Activated CD8-positive, alpha-beta T cell treated with anti-CD3 and anti-CD28 coated beads for 36 hours (primary cell): Measurements from ENCODE around the gene CASP8. TPM values are rescaled to one million over a fixed set of nuclear protein-coding genes. Genes with fewer than 3 reads are reported as not detected.

Experiments used
- ATAC-seq: fragments of 200-7000 bp; cut with Tn5 transposase; one replicate; pipeline ENCODE4 v1.10.0; 2021; ENCODE audit warnings: mild to moderate bottlenecking, moderate library complexity
- CTCF ChIA-PET: fragments of 350-600 bp; sonication (Branson Sonifier 250); formaldehyde crosslinking; loops from one replicate; lab custom pipeline; 2021; ENCODE audit warnings: antibody characterized with exemption; lab: Charles Lee
- POLR2A ChIA-PET: fragments of 350-600 bp; sonication (Branson Sonifier 250); formaldehyde crosslinking; loops from one replicate; lab custom pipeline; 2021; ENCODE audit warnings: antibody characterized with exemption; lab: Charles Lee
- DNase-seq: peaks from one replicate; pipeline ENCODE4 v3.0.0-alpha.2; 2020
- H3K27ac Mint-ChIP-seq: one replicate; pipeline ENCODE4 v1.8.0; 2021; ENCODE audit warnings: mild to moderate bottlenecking, mixed read lengths
- H3K27me3 Mint-ChIP-seq: one replicate; pipeline ENCODE4 v1.8.0; 2021; ENCODE audit warnings: mixed read lengths
- H3K36me3 Mint-ChIP-seq: one replicate; pipeline ENCODE4 v1.8.0; 2021; ENCODE audit warnings: low read depth, mixed read lengths
- H3K4me1 Mint-ChIP-seq: one replicate; pipeline ENCODE4 v1.8.0; 2021; ENCODE audit warnings: low read depth, mixed read lengths
- H3K4me3 Mint-ChIP-seq: one replicate; pipeline ENCODE4 v1.8.0; 2021; ENCODE audit warnings: mild to moderate bottlenecking, moderate library complexity, mixed read lengths
- H3K9me3 Mint-ChIP-seq: one replicate; pipeline ENCODE4 v1.8.0; 2021; ENCODE audit warnings: mixed read lengths
- CTCF ChIP-seq: fragments of 200-600 bp; IDR thresholded peaks from one replicate; pipeline ENCODE4 v1.8.0; 2022; ENCODE audit warnings: antibody characterized with exemption, mild to moderate bottlenecking
- intact Hi-C: fragments of 100-400 bp; cut with micrococcal nuclease; formaldehyde crosslinking; loops from one replicate; pipeline ENCODE4 v1.10.0; 2022
- total RNA-seq, 2 experiments: library from RNA; stranded (reverse); gene quantifications; one replicate each; pipeline ENCODE4 v1.2.3, GENCODE V29; 2021

CASP8 gene
- total RNA-seq, 2 experiments from 2014 or later = 35.2 to 38.4 TPM

GRCh38 chr2:201249889-201250288, 10.4 kb upstream of the CASP8 start:
- H3K27me3 Mint-ChIP-seq = no peaks in the 10 kb centered on the region
- H3K4me3 Mint-ChIP-seq = no peak overlapping the region
- intact Hi-C loops = no loop called here
- ATAC-seq = no peak
- H3K4me1 Mint-ChIP-seq = peaks cover 66% of the 10 kb centered on the region
- peaks cover 48% of the 10 kb centered on the region for H3K36me3 Mint-ChIP-seq
- CTCF ChIA-PET = interaction anchor here (1.2 to 2.0 kb wide), 2 partner anchors 11 to 18 kb away, joined by 3 to 6 read pairs; partner anchors contain the start of gene CASP8
- H3K9me3 Mint-ChIP-seq = peaks cover 19% of the 10 kb centered on the region
- POLR2A ChIA-PET = interaction anchor here (1.2 kb wide), 1 partner anchor 11 kb away, joined by 3 read pairs; the partner anchor contains the start of gene CASP8
- DNase-seq = no peak
- TF ChIP-seq CTCF = no peak
- peak overlapping the region; percentile 44 for H3K27ac Mint-ChIP-seq

GRCh38 chr2:201250741-201251140, 9.6 kb upstream of the CASP8 start:
- Mint-ChIP-seq H3K27me3 (no peaks in the 10 kb centered on the region), H3K27ac (peak overlapping the region; percentile 3), H3K9me3 (peaks cover 19% of the 10 kb centered on the region), H3K4me3 (no peak overlapping the region), H3K4me1 (peaks cover 71% of the 10 kb centered on the region), H3K36me3 (peaks cover 47% of the 10 kb centered on the region)
- TF ChIP-seq CTCF = no peak
- ChIA-PET CTCF (interaction anchor here (1.3 to 1.5 kb wide), 2 partner anchors 14 to 19 kb away, joined by 3 to 7 read pairs; no protein-coding TSS in a partner anchor), POLR2A (interaction anchor here (1.7 kb wide), 1 partner anchor 11 kb away, joined by 9 read pairs; no protein-coding TSS in a partner anchor)
- no peak for DNase-seq
- no peak for ATAC-seq
- intact Hi-C loops = no loop called here

- ATAC-seq (no peak), DNase-seq (peak; percentile 49)
- H3K36me3 Mint-ChIP-seq = peaks cover 50% of the 10 kb centered on the region
- ChIA-PET CTCF (interaction anchor here (1.2 to 1.5 kb wide), 3 partner anchors 18 to 77 kb away, joined by 3 to 6 read pairs (median 5); no protein-coding TSS in a partner anchor), POLR2A (interaction anchor here (1.0 to 3.1 kb wide), 3 partner anchors 21 to 197 kb away, joined by 3 to 13 read pairs (median 3); partner anchors contain the start of genes STRADB and TRAK2)
- H3K27me3 Mint-ChIP-seq = no peaks in the 10 kb centered on the region
- intact Hi-C loops = no loop called here
- H3K9me3 Mint-ChIP-seq = peaks cover 19% of the 10 kb centered on the region
- TF ChIP-seq CTCF = no peak
- peak overlapping the region; percentile 71 for H3K27ac Mint-ChIP-seq
- peaks cover 80% of the 10 kb centered on the region for H3K4me1 Mint-ChIP-seq
- H3K4me3 Mint-ChIP-seq = no peak overlapping the region
These were observed 6.1 kb upstream of the CASP8 start for GRCh38 chr2:201254081-201254730.

GRCh38 chr2:201255408-201256033, 4.8 kb upstream of the CASP8 start:
- Mint-ChIP-seq H3K27me3 (no peaks in the 10 kb centered on the region), H3K4me3 (no peak overlapping the region), H3K27ac (peak overlapping the region; percentile 71), H3K36me3 (peaks cover 42% of the 10 kb centered on the region), H3K9me3 (peaks cover 11% of the 10 kb centered on the region), H3K4me1 (peaks cover 80% of the 10 kb centered on the region)
- ATAC-seq (no peak), DNase-seq (no peak)
- no peak for TF ChIP-seq CTCF
- intact Hi-C loops = no loop called here
- CTCF ChIA-PET = interaction anchor here (0.7 to 2.6 kb wide), 6 partner anchors 8 to 108 kb away, joined by 3 to 12 read pairs (median 4); no protein-coding TSS in a partner anchor
- POLR2A ChIA-PET = no interaction called here
